Common myeloid progenitor, CD34-positive (primary cell): ENCODE data around the gene FRRS1L. TPM values are rescaled to one million over a fixed set of nuclear protein-coding genes. Genes with fewer than 3 reads are reported as not detected.

Experiments used
- CTCF ChIA-PET: fragments of 350-600 bp; sonication (Branson Sonifier 250); formaldehyde crosslinking; loops from one replicate; lab custom pipeline; 2021; ENCODE audit warnings: antibody characterized with exemption; lab: Charles Lee
- POLR2A ChIA-PET: fragments of 350-600 bp; sonication (Branson Sonifier 250); formaldehyde crosslinking; loops from one replicate; lab custom pipeline; 2021; ENCODE audit warnings: antibody characterized with exemption; lab: Charles Lee
- DNase-seq, 3 donors: peaks; one replicate each; pipeline versions ENCODE4 v3.0.0 to v3.0.0-alpha.2; 2013
- H3K27ac ChIP-seq, 2 experiments: 1 replicate in 1 of 2; 2 replicates in 1 of 2; pipeline ENCODE4 v1.7.0; 2013; ENCODE audit warnings: inconsistent platforms in 2 of 2, low read length in 2 of 2, mild to moderate bottlenecking in 2 of 2, low read depth in 1 of 2, moderate library complexity in 1 of 2; ENCODE audit not compliant: severe bottlenecking in 2 of 2, insufficient read depth in 1 of 2, poor library complexity in 1 of 2
- H3K27me3 ChIP-seq, 5 experiments: replicated peaks in 2 of 5; 1 replicate in 3 of 5; 2 replicates in 2 of 5; pipeline versions ENCODE4 v1.6.1 to v1.7.0; 2013; ENCODE audit warnings: low read length in 4 of 5, mild to moderate bottlenecking in 2 of 5, moderate library complexity in 2 of 5, inconsistent platforms in 1 of 5; ENCODE audit not compliant: insufficient read depth in 5 of 5, control insufficient read depth in 4 of 5
- H3K36me3 ChIP-seq, 4 experiments: 1 replicate in 2 of 4; 2 replicates in 2 of 4; pipeline versions ENCODE4 v1.6.1 to v1.7.0; 2013; ENCODE audit warnings: low read length in 3 of 4, control low read depth in 1 of 4, mild to moderate bottlenecking in 1 of 4; ENCODE audit not compliant: control insufficient read depth in 4 of 4, insufficient read depth in 4 of 4
- H3K4me1 ChIP-seq, 4 experiments: 1 replicate in 3 of 4; 2 replicates in 1 of 4; pipeline versions ENCODE4 v1.6.1 to v1.7.1; 2013; ENCODE audit warnings: low read length in 3 of 4, mild to moderate bottlenecking in 3 of 4, control low read depth in 1 of 4, inconsistent platforms in 1 of 4, moderate library complexity in 1 of 4; ENCODE audit not compliant: control insufficient read depth in 4 of 4, insufficient read depth in 4 of 4; ENCODE audit errors: control extremely low read depth in 1 of 4
- H3K4me3 ChIP-seq, 7 experiments: 1 replicate in 4 of 7; 2 replicates in 3 of 7; pipeline versions ENCODE4 v1.5.1 to v1.7.0; 2013; ENCODE audit warnings: mild to moderate bottlenecking in 7 of 7, low read length in 6 of 7, moderate library complexity in 6 of 7, inconsistent platforms in 2 of 7, low read depth in 2 of 7, control low read depth in 1 of 7; ENCODE audit not compliant: insufficient read depth in 4 of 7, control insufficient read depth in 1 of 7; ENCODE audit errors: extremely low read depth in 1 of 7
- H3K9me3 ChIP-seq, 5 experiments: 1 replicate in 4 of 5; 2 replicates in 1 of 5; pipeline versions ENCODE4 v1.6.1 to v1.7.1; 2013; ENCODE audit warnings: low read length in 4 of 5, mild to moderate bottlenecking in 2 of 5, inconsistent platforms in 1 of 5, low read depth in 1 of 5, moderate library complexity in 1 of 5; ENCODE audit not compliant: control insufficient read depth in 4 of 5, insufficient read depth in 2 of 5; ENCODE audit errors: control extremely low read depth in 1 of 5
- WGBS: methylation state at CpG from one replicate; pipeline ENCODE4 v1.1.5; 2013; ENCODE audit not compliant: insufficient coverage; 5-methylcytosine and 5-hydroxymethylcytosine counted together
- polyA plus RNA-seq: library from polyadenylated mRNA; unstranded; fragments of 120-200 nt; gene quantifications from one replicate; pipeline ENCODE4 v1.2.1, GENCODE V29; 2013

FRRS1L gene
- 0.05 TPM for polyA plus RNA-seq

GRCh38 chr9:109166771-109167601, at the start of gene FRRS1L:
Gene FRRS1L, minus strand, starts transcription at chr9:109167249. Its CDS starts 111 bp downstream, at chr9:109167138.
- POLR2A ChIA-PET = no interaction called here
- H3K4me3 ChIP-seq = peak within 1 kb of the TSS in 2 of 7 experiments; percentile 32 to 52
- peak in 1 of 3 donors; percentile 13 for DNase-seq
- CTCF ChIA-PET = interaction anchor here (1.3 kb wide), 1 partner anchor 19 kb away, joined by 4 read pairs; no protein-coding TSS in a partner anchor
- peaks cover 0 to 16% (median 9%) of the 10 kb centered on the region in 5 experiments for H3K9me3 ChIP-seq
- WGBS = 11% methylated on average over 50 of the region's 86 CpGs
- peaks cover 0 to 5% (median 1%) of the 10 kb centered on the region in 4 experiments for H3K4me1 ChIP-seq
- no peak within 1 kb of the TSS for H3K27ac ChIP-seq
- H3K27me3 ChIP-seq = peaks cover 6 to 69% (median 30%) of the 10 kb centered on the region in 5 experiments
- no peaks in the 10 kb centered on the region for H3K36me3 ChIP-seq

- ChIA-PET CTCF (no interaction called here), POLR2A (no interaction called here)
- peaks cover 0 to 44% (median 9%) of the 10 kb centered on the region in 5 experiments for H3K27me3 ChIP-seq
- no peak for DNase-seq
- H3K9me3 ChIP-seq = no peaks in the 10 kb centered on the region
- no peak overlapping the region for H3K27ac ChIP-seq
- no peaks in the 10 kb centered on the region for H3K4me1 ChIP-seq
- H3K4me3 ChIP-seq = no peak overlapping the region
- WGBS = 96% methylated on average over 6 of the region's 6 CpGs
- H3K36me3 ChIP-seq = no peaks in the 10 kb centered on the region
These were observed 47.4 kb upstream of the FRRS1L start for GRCh38 chr9:109214414-109214813.

- ChIA-PET POLR2A (no interaction called here), CTCF (no interaction called here)
- H3K9me3 ChIP-seq = no peaks in the 10 kb centered on the region
- H3K4me3 ChIP-seq = no peak overlapping the region
- 98% methylated on average over 5 of the region's 11 CpGs for WGBS
- H3K36me3 ChIP-seq = no peaks in the 10 kb centered on the region
- H3K4me1 ChIP-seq = no peaks in the 10 kb centered on the region
- no peak for DNase-seq
- H3K27ac ChIP-seq = no peak overlapping the region
- peaks cover 0 to 42% (median 10%) of the 10 kb centered on the region in 5 experiments for H3K27me3 ChIP-seq
These were observed 46.5 kb upstream of the FRRS1L start for GRCh38 chr9:109213285-109214121.

- Histone ChIP-seq H3K4me1 (no peaks in the 10 kb centered on the region), H3K9me3 (no peaks in the 10 kb centered on the region), H3K4me3 (no peak overlapping the region), H3K36me3 (no peaks in the 10 kb centered on the region), H3K27ac (no peak overlapping the region), H3K27me3 (peaks cover 0 to 39% (median 10%) of the 10 kb centered on the region in 5 experiments)
- POLR2A ChIA-PET = no interaction called here
- WGBS = 98% methylated on average over 4 of the region's 4 CpGs
- no peak for DNase-seq
- CTCF ChIA-PET = no interaction called here
These were observed 45.7 kb upstream of the FRRS1L start for GRCh38 chr9:109212768-109213167.

GRCh38 chr9:109206670-109207069, 39.6 kb upstream of the FRRS1L start:
- peak in 1 of 3 donors; percentile 4 for DNase-seq
- WGBS = 84% methylated on average over 2 of the region's 2 CpGs

GRCh38 chr9:109205526-109205925, 38.5 kb upstream of the FRRS1L start:
- 86% methylated on average over 1 of the region's 1 CpG for WGBS

More at GRCh38 chr9:109206670-109207069, 39.6 kb upstream of the FRRS1L start:
- CTCF ChIA-PET = no interaction called here
- Histone ChIP-seq H3K27ac (no peak overlapping the region), H3K9me3 (peaks cover 0 to 3% (median 0%) of the 10 kb centered on the region in 5 experiments), H3K27me3 (peaks cover 0 to 29% (median 12%) of the 10 kb centered on the region in 5 experiments), H3K4me3 (no peak overlapping the region), H3K36me3 (no peaks in the 10 kb centered on the region), H3K4me1 (no peaks in the 10 kb centered on the region)
- POLR2A ChIA-PET = no interaction called here

More at GRCh38 chr9:109205526-109205925, 38.5 kb upstream of the FRRS1L start:
- peaks cover 0 to 32% (median 9%) of the 10 kb centered on the region in 5 experiments for H3K27me3 ChIP-seq
- H3K36me3 ChIP-seq = no peaks in the 10 kb centered on the region
- H3K27ac ChIP-seq = no peak overlapping the region
- ChIA-PET POLR2A (no interaction called here), CTCF (no interaction called here)
- DNase-seq = no peak
- H3K4me3 ChIP-seq = no peak overlapping the region
- H3K4me1 ChIP-seq = no peaks in the 10 kb centered on the region
- peaks cover 0 to 3% (median 0%) of the 10 kb centered on the region in 5 experiments for H3K9me3 ChIP-seq
